GM19397 (cell line): ENCODE results near the gene HDAC11.
"Not testable (repeated sequence)": the region's sequence is repeated elsewhere in the genome, so short reads cannot be mapped to it uniquely, and the experiment has no call there.

ENCODE experiments used
- ATAC-seq: cut with Tn5 transposase; IDR thresholded peaks from one replicate; pipeline ENCODE4 v1.9.1; 2021; ENCODE audit warnings: mild to moderate bottlenecking, moderate library complexity; ENCODE audit not compliant: unreplicated experiment

The HDAC11 gene

DNA sequence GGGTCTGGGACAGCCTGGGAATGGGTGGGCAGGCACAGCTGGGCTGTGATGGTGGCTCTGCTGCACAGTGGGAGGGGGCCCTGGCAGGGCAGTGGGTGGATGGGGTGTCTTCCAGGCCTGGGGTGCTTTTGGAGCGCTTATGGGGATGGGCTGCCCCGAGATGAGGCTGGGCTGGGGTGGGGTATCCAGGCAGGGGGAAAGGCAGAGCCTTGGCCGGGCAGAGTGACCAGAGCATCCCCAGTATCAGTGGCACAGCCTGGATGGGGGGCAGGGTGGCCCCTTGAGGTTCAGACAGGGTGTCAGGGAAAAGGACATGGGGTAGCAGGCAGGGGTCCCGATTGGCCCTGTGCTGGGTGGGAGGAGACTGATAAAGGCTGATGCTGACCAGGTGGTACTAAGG lies 26.6 kb downstream of the HDAC11 start:
- ATAC-seq, result no peak

GRCh38 chr3:13507247-13507569 lies 27.1 kb downstream of the HDAC11 start:
- ATAC-seq, result no peak

DNA sequence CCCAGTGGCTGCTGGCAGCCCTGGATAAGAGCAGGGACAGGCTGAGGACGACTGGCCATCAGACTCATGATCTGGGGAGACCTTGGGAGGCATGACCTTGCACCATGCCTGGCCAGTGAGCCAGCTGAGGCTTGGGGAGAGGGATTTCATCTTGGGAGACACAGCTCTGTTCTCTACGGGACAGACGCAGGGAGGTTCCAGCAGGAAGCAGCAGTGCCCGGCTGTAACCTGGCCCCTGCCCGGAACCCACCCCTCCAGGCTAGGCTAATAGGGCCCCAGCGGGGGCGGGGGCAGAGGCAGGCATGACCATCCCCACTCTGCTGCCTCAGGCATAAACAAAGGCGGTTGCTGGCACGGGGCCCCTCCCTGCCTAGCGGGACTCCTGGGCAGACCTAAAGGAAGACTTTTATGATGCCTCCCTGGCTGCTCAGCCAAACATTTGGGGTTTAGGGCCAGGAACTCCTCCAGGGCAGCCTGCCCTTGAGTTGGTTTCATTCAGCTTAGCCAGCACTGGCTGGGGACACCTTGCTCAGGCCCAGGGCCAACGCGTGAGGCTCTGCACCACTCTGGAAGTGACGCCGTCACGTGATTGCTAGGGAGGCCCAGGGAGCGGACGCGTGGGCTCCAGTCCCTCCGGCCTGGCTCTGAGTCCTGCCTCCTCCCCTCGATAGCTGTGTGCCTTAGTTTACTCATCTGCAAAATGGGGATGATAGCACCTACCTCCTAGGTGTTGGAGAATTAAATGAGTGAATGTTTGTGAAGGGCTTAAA lies 27.6 kb downstream of the HDAC11 start:
- no peak for ATAC-seq

- no peak for ATAC-seq
These were observed 28.4 kb downstream of the HDAC11 start for GRCh38 chr3:13508496-13508895.

DNA sequence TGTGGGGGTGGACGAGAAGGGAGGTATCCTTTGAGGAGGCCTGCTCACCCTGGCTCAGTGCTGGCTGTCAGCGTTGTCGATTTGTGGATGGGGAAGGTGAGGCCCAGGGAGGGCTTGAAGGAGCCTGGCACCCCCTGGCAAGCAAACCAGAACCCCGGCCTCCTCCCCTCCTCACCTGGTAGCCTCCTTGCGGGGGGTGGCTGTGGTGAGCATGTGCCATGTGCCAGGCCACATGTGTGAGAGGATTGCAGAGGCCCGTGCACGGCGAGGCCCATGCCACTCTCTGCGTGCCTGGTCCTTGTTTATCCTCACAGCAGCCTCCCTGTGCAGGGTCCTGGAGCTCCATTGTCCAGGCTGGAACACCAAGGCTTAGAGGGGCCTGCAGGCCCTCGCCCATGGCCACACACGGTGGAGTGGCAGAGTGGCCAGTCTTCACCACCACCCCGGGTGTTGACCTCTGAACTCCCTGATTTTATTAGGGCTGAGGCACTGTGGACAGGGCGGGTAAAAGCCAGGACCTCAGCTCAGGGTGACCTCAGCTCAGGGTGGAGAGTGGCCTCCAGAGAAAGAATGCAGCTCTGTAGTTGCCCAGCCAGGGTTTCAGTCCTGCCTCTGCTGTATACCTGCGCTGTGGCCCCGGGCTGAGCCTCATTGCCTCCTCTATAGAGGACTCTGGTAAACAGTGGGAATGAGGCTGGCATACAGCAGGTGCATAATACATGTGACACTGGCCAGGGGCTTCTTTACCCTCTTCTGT lies 29.1 kb downstream of the HDAC11 start:
- ATAC-seq, result no peak

DNA sequence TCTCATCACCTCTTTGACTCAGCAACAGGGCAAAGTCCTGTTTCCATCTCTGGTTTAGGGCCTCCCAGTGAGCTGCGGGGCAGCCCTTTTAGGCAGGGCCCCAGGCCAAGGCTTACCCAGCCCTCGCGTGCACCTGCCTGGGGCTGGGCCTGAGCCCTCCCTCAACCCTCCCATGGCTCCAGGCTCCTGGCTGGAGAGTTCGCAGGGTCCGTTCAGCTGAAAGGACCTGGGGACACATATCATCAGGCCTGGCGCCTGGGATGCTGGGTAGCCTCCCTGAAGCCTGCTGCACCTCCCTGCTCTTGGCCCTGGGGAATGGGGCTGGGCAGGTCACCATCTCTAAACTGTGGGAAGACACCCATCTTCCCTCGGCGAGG lies 29.7 kb downstream of the HDAC11 start:
- ATAC-seq, result no peak

DNA sequence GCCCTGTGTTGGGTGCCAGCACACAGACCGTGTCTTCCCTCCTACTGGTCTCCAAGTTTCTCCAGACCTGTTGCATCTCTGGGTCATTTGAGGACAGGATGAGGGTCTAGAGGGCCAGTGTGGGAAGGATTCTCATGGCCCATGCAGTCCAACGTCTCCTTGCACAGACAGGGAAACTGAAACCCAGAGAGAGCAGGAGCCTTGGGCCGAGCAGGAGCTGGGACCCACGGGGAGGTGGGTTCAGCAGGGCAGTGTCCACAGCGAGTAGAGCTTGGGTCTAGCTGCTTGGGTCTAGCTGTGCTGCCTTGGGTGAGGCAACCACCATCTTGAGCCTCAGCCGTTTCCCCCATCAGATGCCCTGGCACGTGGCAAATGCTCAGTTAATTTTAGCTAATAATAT lies 32.3 kb downstream of the HDAC11 start:
- no peak for ATAC-seq

DNA sequence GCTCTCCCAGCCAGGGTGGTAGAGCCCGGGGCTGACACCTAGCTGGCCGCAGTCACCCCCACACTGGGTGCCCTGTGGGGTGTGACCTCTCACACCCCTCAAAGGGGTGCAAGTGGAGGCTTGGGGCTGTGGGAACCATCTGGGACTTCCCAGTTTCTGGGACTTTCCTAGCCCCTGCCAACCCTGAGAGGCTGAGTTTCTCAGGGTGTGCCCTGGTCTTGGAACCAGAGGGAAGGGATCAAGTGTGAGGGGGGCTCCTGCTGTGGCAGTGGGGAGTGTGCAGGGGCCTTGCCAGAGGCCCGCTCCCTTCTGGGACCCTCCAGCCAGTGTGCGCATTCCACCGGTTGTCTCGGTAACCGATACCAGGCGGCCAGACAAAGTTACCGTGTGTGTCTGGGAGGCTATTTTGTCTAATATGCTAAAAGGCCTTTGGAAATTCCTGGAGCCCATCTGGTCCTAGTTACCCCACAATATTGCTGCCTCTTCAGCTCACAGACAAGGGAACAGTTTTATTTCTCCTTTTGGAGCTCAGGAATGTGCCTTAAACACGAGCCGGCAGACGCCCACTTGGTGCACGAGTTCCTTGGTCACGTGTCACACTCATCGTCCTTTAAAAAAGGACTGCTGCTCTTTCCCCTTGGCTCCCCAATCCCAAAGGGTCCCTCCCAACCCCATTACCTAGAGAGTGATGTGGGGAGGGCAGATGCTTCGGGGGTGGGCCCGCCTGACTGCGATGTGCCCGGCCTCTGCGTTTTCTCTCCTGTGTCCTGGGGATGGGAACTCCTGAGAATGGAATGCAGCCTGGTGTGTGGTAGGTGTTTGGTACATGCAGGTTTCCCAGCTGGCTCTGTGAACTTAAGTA lies 33.2 kb downstream of the HDAC11 start:
- ATAC-seq, result no peak

DNA sequence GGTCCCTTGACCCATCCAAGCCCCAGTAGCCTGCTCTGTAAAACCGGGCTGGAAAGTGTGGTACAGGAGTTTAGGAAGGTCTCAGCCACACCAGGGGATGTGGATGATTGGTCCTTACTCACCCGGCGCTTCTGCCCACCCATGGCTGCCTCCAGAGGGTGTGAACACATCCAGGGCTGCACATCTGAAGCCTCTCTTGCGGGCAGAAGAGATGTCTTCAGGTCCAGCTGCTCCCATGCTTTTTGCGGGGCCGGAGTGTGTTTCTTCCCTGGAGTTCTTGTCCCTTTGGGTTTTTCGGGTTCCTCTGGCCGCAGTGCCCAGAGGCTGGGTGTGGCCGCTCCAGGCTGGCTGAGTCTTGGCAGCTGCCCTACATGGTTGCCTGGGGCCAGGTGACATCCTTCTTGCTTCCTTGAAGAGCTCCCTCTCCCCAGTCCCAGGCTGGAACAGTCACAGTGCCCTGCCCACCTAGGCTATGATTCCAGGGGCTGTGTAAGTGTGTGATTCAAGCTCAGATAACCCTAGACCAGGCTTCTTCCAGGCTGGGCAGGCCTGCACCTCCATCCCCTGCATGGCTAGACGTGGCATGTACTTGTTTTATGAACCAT lies 33.9 kb downstream of the HDAC11 start:
- no peak for ATAC-seq

DNA sequence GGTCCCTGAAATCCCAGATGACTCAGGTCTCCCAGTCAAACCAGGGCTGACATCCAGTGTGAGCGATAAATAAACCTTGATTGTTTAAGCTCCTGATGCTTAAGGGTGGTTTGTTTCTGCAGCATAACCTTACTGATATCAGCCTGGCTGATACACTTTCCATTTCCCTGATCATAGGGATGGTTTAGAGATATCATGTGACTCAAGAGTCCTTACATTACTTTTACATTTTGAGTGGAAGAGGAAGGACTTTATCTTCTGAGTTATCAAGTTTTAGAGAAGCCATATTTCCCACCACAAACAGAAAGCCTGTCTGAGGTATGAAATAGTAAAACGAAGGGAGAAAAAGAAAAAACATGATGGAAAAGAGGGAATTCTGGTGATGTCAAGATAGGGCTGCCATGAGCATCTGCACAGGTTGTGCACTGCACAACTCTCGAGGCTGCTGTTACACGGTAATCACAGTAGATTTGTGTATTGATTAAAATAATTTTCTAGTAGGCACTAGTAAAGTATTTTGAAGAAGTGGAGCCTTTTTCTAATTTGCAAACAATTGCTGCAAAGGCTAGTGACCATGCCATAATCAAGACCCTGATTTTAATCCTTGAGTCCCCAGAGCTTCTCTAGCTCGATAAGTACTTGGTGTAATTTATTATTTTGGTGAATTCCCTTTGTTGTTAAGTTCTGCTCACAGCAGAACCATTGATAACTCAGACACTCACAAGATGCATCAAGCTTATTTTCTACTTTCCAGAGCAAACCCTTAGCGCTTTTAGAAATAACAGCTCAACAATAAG lies 34.7 kb downstream of the HDAC11 start:
- no peak for ATAC-seq

GRCh38 chr3:13515786-13516759 lies 36.0 kb downstream of the HDAC11 start:
- ATAC-seq, result no peak

- no peak for ATAC-seq
These were observed 36.6 kb downstream of the HDAC11 start for GRCh38 chr3:13516760-13517135.

- no peak for ATAC-seq
These were observed 37.3 kb downstream of the HDAC11 start for GRCh38 chr3:13517253-13517977.

DNA sequence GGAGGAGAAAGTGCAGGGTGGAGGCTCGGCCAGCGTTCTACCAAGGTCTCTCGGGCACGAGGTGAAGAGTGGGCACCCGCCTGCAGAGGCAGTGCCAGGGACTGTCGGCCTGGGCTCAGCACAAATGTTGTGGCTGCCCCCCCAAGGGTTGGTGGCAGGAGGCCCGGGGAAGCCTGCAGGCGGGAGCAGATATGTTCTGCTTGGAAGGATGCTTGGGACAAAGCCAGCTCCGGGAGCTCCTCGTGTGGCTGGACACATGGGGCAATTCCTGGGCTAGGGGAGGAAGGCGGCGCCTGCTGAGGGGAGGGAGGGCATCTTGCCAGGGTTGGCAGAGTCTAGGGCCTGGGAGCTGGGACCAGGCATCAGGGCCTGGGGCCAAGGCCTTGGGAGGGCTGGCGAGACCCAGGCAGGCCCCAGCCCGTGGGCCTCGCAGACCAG lies 38.4 kb downstream of the HDAC11 start:
- ATAC-seq, result no peak

GRCh38 chr3:13519006-13519791 lies 39.1 kb downstream of the HDAC11 start:
- ATAC-seq, result no peak

DNA sequence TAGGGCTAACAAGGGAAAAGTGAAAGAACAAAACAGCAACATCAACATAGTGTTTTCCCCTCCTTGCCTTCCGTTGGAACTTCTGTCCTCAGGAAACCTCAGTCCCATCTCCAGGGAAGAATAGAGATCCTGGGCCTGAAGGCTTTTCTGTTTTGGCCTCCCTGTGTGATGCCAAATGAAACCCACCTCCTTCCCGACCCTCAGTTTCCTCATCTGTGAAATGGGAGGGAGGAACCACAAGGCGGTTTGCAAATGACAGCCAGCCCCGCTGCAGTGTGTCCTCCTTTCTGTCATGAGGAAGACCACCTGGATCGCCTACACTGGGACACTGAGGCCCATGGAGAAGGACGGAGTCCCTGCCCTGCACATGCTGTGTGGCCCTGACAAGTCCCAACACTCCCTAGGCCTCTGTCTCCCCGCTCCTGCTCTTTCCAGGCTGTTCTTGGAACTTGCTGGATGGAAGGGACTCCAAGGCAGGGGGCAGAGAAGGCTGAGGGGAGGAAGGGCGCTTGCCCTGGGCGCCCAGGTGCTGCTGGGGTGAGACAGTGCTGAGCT lies 40.3 kb downstream of the HDAC11 start:
- no peak for ATAC-seq

GRCh38 chr3:13521309-13521708 lies 41.2 kb downstream of the HDAC11 start:
- no peak for ATAC-seq

DNA sequence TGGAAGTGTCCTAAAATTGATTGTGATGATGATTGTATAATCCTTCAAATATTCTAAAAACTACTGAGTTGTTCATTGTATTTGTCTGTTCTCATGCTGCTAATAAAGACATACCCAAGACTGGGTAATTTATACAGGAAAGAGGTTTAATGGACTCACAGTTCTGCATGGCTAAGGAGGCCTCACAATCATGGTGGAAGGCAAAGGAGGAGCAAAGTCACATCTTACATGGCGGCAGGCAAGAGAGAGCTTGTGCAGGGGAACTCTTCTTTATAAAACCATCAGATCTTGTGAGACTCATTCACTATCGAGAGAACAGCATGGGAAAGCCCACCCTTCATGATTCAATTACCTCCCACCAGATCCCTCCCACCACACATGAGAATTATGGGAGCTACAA lies 41.6 kb downstream of the HDAC11 start:
- ATAC-seq, result not testable (repeated sequence)
